MM.1S (cell line): ENCODE measurements around the gene FOXA2.

Experiments
- EZH2 ChIP-seq: fragments of 300-600 bp; sonication (generic); optimal IDR thresholded peaks from 2 replicates; pipeline ENCODE3; 2017; ENCODE audit warnings: low read depth, mild to moderate bottlenecking, antibody characterized with exemption, low read length, mixed read lengths
- EZH2phosphoT487 ChIP-seq: fragments of 300-600 bp; sonication (generic); IDR thresholded peaks from 2 replicates; pipeline ENCODE4 v1.6.1; 2018; ENCODE audit warnings: antibody characterized with exemption, low read length
- TF ChIP-seq, protein P1 (sequence below): fragments of 300-600 bp; sonication (generic); IDR thresholded peaks from 2 replicates; pipeline ENCODE4 v1.5.1; 2016; ENCODE audit warnings: antibody characterized with exemption, low read length, mixed read lengths

DNA sequence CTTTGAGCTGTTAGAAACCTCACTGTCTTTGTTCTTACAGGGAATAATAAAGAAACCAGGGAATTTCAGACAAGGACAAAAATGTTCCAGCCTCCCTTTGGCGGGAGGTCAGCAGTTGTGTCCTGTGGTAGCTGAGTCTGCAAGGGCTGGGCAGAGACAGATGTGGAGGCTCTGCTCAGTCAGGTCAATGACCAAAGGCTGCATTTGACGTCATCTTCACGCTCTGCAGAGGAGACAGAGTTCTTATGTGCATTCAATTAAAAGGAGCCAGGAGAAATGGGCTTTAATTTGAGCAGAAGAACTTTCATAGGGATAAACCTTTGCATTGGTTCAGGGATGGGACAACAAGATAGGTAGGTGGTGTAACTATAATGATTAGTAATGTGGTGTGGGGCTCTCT, 45.1 kb upstream of the FOXA2 start:
- TF ChIP-seq, protein P1, sequence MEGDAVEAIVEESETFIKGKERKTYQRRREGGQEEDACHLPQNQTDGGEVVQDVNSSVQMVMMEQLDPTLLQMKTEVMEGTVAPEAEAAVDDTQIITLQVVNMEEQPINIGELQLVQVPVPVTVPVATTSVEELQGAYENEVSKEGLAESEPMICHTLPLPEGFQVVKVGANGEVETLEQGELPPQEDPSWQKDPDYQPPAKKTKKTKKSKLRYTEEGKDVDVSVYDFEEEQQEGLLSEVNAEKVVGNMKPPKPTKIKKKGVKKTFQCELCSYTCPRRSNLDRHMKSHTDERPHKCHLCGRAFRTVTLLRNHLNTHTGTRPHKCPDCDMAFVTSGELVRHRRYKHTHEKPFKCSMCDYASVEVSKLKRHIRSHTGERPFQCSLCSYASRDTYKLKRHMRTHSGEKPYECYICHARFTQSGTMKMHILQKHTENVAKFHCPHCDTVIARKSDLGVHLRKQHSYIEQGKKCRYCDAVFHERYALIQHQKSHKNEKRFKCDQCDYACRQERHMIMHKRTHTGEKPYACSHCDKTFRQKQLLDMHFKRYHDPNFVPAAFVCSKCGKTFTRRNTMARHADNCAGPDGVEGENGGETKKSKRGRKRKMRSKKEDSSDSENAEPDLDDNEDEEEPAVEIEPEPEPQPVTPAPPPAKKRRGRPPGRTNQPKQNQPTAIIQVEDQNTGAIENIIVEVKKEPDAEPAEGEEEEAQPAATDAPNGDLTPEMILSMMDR, result no peak
- TF ChIP-seq EZH2, result no peak
- no peak for TF ChIP-seq EZH2phosphoT487
